ENCODE results near the gene WDR59. TPM values are rescaled to one million over a fixed set of nuclear protein-coding genes. Genes with fewer than 3 reads are reported as not detected.
"Not testable (repeated sequence)": the region's sequence is repeated elsewhere in the genome, so short reads cannot be mapped to it uniquely, and the experiment has no call there.

The WDR59 gene
- total RNA-seq, 1 experiment from 2014 or later: 32.0 TPM

- H3K4me3 ChIP-seq (ENCODE audit: insufficient read depth, low read depth, low read length): no peak overlapping the region
- no peaks in the 10 kb centered on the region for H3K36me3 ChIP-seq (replicated peaks; ENCODE audit: control insufficient read depth, insufficient read depth, low read length)
- no peak for DNase-seq
- H3K27me3 ChIP-seq (ENCODE audit: control insufficient read depth, insufficient read depth, low read length): no peaks in the 10 kb centered on the region
Observed at GRCh38 chr16:75019586-75019985, 34.7 kb upstream of the WDR59 start.

GRCh38 chr16:75019007-75019406 lies 34.1 kb upstream of the WDR59 start:
- no peaks in the 10 kb centered on the region for H3K27me3 ChIP-seq (ENCODE audit: control insufficient read depth, insufficient read depth, low read length)
- no peak overlapping the region for H3K4me3 ChIP-seq (ENCODE audit: insufficient read depth, low read depth, low read length)
- no peak for DNase-seq
- no peaks in the 10 kb centered on the region for H3K36me3 ChIP-seq (replicated peaks; ENCODE audit: control insufficient read depth, insufficient read depth, low read length)

GRCh38 chr16:75017670-75018525 lies 33.0 kb upstream of the WDR59 start:
- DNase-seq: no peak
- Histone ChIP-seq H3K27me3 (ENCODE audit: control insufficient read depth, insufficient read depth, low read length) (no peaks in the 10 kb centered on the region), H3K4me3 (ENCODE audit: insufficient read depth, low read depth, low read length) (no peak overlapping the region), H3K36me3 (replicated peaks; ENCODE audit: control insufficient read depth, insufficient read depth, low read length) (no peaks in the 10 kb centered on the region)

GRCh38 chr16:75016451-75017081 lies 31.6 kb upstream of the WDR59 start:
- not testable (repeated sequence) for DNase-seq; H3K36me3 ChIP-seq (replicated peaks; ENCODE audit: control insufficient read depth, insufficient read depth, low read length); H3K27me3 ChIP-seq (ENCODE audit: control insufficient read depth, insufficient read depth, low read length); H3K4me3 ChIP-seq (ENCODE audit: insufficient read depth, low read depth, low read length)

- no peak overlapping the region for H3K4me3 ChIP-seq (ENCODE audit: insufficient read depth, low read depth, low read length)
- no peaks in the 10 kb centered on the region for H3K36me3 ChIP-seq (replicated peaks; ENCODE audit: control insufficient read depth, insufficient read depth, low read length)
- H3K27me3 ChIP-seq (ENCODE audit: control insufficient read depth, insufficient read depth, low read length): no peaks in the 10 kb centered on the region
Observed at GRCh38 chr16:75014318-75014717, 29.4 kb upstream of the WDR59 start.

GRCh38 chr16:75013123-75013522 lies 28.2 kb upstream of the WDR59 start:
- DNase-seq; H3K36me3 ChIP-seq (replicated peaks; ENCODE audit: control insufficient read depth, insufficient read depth, low read length); H3K4me3 ChIP-seq (ENCODE audit: insufficient read depth, low read depth, low read length): not testable (repeated sequence)

More at GRCh38 chr16:75014318-75014717, 29.4 kb upstream of the WDR59 start:
- DNase-seq: no peak

GRCh38 chr16:75012380-75013081 lies 27.6 kb upstream of the WDR59 start:
- H3K4me3 ChIP-seq (ENCODE audit: insufficient read depth, low read depth, low read length): no peak overlapping the region
- no peaks in the 10 kb centered on the region for H3K27me3 ChIP-seq (ENCODE audit: control insufficient read depth, insufficient read depth, low read length)
- DNase-seq: no peak
- no peaks in the 10 kb centered on the region for H3K36me3 ChIP-seq (replicated peaks; ENCODE audit: control insufficient read depth, insufficient read depth, low read length)

More at GRCh38 chr16:75013123-75013522, 28.2 kb upstream of the WDR59 start:
- not testable (repeated sequence) for H3K27me3 ChIP-seq (ENCODE audit: control insufficient read depth, insufficient read depth, low read length)

GRCh38 chr16:75011634-75012307 lies 26.8 kb upstream of the WDR59 start:
- H3K4me3 ChIP-seq (ENCODE audit: insufficient read depth, low read depth, low read length): no peak overlapping the region
- no peak for DNase-seq
- no peaks in the 10 kb centered on the region for H3K27me3 ChIP-seq (ENCODE audit: control insufficient read depth, insufficient read depth, low read length)
- no peaks in the 10 kb centered on the region for H3K36me3 ChIP-seq (replicated peaks; ENCODE audit: control insufficient read depth, insufficient read depth, low read length)

- no peak overlapping the region for H3K4me3 ChIP-seq (ENCODE audit: insufficient read depth, low read depth, low read length)
- no peaks in the 10 kb centered on the region for H3K36me3 ChIP-seq (replicated peaks; ENCODE audit: control insufficient read depth, insufficient read depth, low read length)
- H3K27me3 ChIP-seq (ENCODE audit: control insufficient read depth, insufficient read depth, low read length): no peaks in the 10 kb centered on the region
- no peak for DNase-seq
Observed at GRCh38 chr16:75010427-75010826, 25.5 kb upstream of the WDR59 start.

- no peaks in the 10 kb centered on the region for H3K27me3 ChIP-seq (ENCODE audit: control insufficient read depth, insufficient read depth, low read length)
- DNase-seq: no peak
- no peaks in the 10 kb centered on the region; the same call in 1 of the 2 replicates for H3K36me3 ChIP-seq (replicated peaks; ENCODE audit: control insufficient read depth, insufficient read depth, low read length)
- H3K4me3 ChIP-seq (ENCODE audit: insufficient read depth, low read depth, low read length): no peak overlapping the region
Observed at GRCh38 chr16:75007443-75007842, 22.5 kb upstream of the WDR59 start.

- H3K36me3 ChIP-seq (replicated peaks; ENCODE audit: control insufficient read depth, insufficient read depth, low read length): no peaks in the 10 kb centered on the region; the same call in 1 of the 2 replicates
- DNase-seq: no peak
- no peak overlapping the region for H3K4me3 ChIP-seq (ENCODE audit: insufficient read depth, low read depth, low read length)
- H3K27me3 ChIP-seq (ENCODE audit: control insufficient read depth, insufficient read depth, low read length): no peaks in the 10 kb centered on the region
Observed at GRCh38 chr16:75005697-75006096, 20.8 kb upstream of the WDR59 start.

- no peaks in the 10 kb centered on the region; the same call in 1 of the 2 replicates for H3K36me3 ChIP-seq (replicated peaks; ENCODE audit: control insufficient read depth, insufficient read depth, low read length)
- DNase-seq: no peak
- no peak overlapping the region for H3K4me3 ChIP-seq (ENCODE audit: insufficient read depth, low read depth, low read length)
- peaks cover 4% of the 10 kb centered on the region for H3K27me3 ChIP-seq (ENCODE audit: control insufficient read depth, insufficient read depth, low read length)
Observed at GRCh38 chr16:75004460-75004859, 19.5 kb upstream of the WDR59 start.

- Histone ChIP-seq H3K36me3 (replicated peaks; ENCODE audit: control insufficient read depth, insufficient read depth, low read length) (no peaks in the 10 kb centered on the region; the same call in 1 of the 2 replicates), H3K27me3 (ENCODE audit: control insufficient read depth, insufficient read depth, low read length) (peaks cover 4% of the 10 kb centered on the region)
- DNase-seq: no peak
Observed at GRCh38 chr16:75003931-75004330, 19.0 kb upstream of the WDR59 start.

GRCh38 chr16:75002474-75002873 lies 17.6 kb upstream of the WDR59 start:
- Histone ChIP-seq H3K4me3 (ENCODE audit: insufficient read depth, low read depth, low read length) (no peak overlapping the region), H3K27me3 (ENCODE audit: control insufficient read depth, insufficient read depth, low read length) (peaks cover 4% of the 10 kb centered on the region), H3K36me3 (replicated peaks; ENCODE audit: control insufficient read depth, insufficient read depth, low read length) (no peaks in the 10 kb centered on the region; the same call in 1 of the 2 replicates)
- no peak for DNase-seq

More at GRCh38 chr16:75003931-75004330, 19.0 kb upstream of the WDR59 start:
- no peak overlapping the region for H3K4me3 ChIP-seq (ENCODE audit: insufficient read depth, low read depth, low read length)
